Activated CD4-positive, alpha-beta T cell treated with anti-CD3 and anti-CD28 coated beads, Interleukin-2, amount 50 U/mL, for 48 hours (primary cell): ENCODE data around the gene ZNF354B.
"Not testable (repeated sequence)": the region's sequence is repeated elsewhere in the genome, so short reads cannot be mapped to it uniquely, and the experiment has no call there.

Experiments used
- DNase-seq, 2 experiments: peaks; one replicate each; pipeline ENCODE4 v3.0.0-alpha.2; 2020

ZNF354B gene

GRCh38 chr5:178859625-178860521, at the start of gene ZNF354B:
ZNF354B (plus strand) TSS chr5:178859953; CDS start chr5:178861048, 1,095 bp downstream.
- peak; percentile 82 to 87 for DNase-seq

DNA sequence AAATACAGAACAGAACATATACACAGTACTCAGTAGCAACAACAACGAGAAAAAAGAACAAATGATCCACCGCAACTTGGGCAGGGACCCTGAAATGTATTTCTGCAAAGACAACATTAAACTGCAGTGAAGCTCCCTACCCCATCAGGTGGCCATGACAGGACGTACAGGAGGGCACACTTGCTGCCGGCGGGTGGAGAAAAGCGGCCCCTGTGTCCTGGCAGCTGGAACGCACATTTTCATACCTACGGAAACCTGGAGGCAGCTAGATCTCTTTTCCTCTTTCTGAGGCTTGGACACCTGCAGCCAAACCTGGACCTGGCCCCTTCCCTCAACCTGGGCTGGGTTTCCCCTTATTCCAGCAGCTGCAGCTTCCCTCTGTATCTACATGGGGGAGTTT, 42.2 kb upstream of the ZNF354B start:
- DNase-seq = no peak

GRCh38 chr5:178818094-178818493, 41.7 kb upstream of the ZNF354B start:
- no peak for DNase-seq

DNA sequence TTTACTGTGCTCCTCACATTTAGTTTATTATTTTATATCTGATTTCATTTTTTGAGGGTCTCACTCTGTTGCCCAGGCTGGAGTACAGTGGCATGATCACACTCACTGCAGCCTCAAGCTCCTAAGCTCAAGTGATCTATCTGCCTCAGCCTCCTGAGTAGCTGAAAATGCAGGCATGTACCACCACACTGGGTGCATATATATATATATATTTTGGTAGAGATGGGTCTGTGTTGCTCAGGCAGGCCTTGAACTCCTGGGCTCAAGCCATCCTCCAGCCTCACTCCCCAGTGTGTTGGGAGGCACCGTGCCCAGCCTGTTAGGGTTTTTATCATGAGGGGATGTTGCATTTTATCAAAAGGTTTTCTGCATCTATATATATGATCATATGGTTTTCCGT, 39.8 kb upstream of the ZNF354B start:
- DNase-seq = no peak

GRCh38 chr5:178825444-178825843, 34.3 kb upstream of the ZNF354B start:
- DNase-seq = no peak

GRCh38 chr5:178826216-178826615, 33.5 kb upstream of the ZNF354B start:
- no peak for DNase-seq

DNA sequence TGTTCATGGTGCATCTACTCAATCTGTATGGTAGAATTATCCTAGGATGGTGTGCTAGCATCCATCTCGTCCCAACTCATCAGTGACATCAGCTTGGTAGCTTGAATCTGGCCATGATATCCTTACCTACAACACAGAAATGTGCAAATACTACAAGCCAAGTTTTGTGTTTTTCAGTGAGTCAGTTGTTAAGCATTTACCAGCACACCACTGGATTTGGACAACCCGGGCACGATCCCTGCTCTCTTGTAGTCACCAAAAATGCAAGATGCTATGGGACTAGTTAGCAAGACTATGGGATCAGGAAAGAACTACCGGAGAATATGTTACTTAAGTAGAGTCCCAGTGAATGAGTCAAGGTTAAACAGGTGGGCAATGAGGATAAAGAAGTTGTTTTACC, 32.1 kb upstream of the ZNF354B start:
- no peak for DNase-seq

- DNase-seq = no peak
Observed at GRCh38 chr5:178831049-178831448, 28.7 kb upstream of the ZNF354B start.

GRCh38 chr5:178832618-178833201, 27.0 kb upstream of the ZNF354B start:
- no peak for DNase-seq

- DNase-seq = no peak
Observed at GRCh38 chr5:178836628-178837027, 23.1 kb upstream of the ZNF354B start.

- DNase-seq = not testable (repeated sequence)
Observed at GRCh38 chr5:178838695-178839318, 20.9 kb upstream of the ZNF354B start.

DNA sequence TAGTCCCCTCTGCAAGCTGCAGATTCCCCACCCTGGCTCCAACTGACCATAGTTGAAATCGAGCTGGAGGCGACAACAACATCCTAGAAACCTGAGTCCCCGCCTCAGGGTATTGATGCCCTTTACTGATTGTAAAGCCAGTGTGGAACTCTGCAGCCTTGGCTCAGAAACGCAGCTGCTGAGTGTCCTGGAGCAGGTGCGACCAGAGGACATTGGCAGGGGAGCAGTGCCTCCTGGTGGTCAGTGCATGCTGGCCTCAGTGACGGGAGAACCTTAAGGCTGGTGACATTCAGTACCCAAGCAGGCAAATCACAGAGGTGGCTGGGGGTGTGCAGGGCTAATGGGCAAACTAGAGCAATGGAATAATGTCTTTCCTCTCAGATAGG, 20.4 kb upstream of the ZNF354B start:
- peak; percentile 53 to 60 for DNase-seq

GRCh38 chr5:178840399-178840798, 19.4 kb upstream of the ZNF354B start:
- DNase-seq = not testable (repeated sequence)

GRCh38 chr5:178849316-178849715, 10.4 kb upstream of the ZNF354B start:
- no peak for DNase-seq

DNA sequence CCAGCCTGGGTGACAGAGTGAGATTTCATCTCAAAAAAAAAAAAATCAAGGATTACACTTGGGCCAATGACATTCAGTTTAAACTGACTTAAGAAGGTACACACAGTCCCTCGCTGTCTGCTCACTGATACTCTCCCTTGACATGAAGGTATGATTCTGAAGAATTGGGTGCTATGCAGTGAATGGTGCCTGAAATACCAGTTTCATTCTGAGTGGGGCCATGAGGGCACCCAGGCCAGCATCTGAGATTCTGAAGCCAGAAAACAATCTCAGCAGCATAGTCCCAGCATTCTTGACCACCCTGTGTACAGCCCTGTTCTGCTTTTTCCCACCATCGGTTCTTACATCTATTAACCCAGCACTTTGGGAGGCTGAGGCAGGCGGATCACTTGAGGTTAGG, 7.8 kb upstream of the ZNF354B start:
- no peak for DNase-seq

GRCh38 chr5:178854284-178854683, 5.5 kb upstream of the ZNF354B start:
- DNase-seq = no peak

DNA sequence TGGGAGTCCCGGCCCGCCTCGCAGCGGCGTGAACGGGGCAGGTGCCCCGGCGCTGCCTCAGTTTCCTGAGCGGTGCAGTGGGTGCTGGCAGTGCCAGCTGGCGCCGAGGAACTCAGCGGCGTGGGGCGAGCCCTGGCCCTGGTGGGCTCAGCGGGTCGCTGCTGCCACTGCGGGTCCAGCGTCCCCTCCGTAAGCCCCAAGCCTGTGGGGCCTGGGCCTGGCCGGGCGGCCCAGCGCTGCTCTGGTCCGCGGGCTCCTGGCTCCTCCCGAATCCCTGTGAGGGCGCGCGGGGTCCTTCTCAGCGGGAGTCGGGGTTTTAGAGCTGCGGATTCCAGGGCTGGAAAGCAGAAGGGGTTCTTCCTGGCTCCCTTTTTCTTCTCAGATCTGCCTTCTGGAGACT, 862 bp downstream of the ZNF354B start:
- DNase-seq = not testable (repeated sequence)

DNA sequence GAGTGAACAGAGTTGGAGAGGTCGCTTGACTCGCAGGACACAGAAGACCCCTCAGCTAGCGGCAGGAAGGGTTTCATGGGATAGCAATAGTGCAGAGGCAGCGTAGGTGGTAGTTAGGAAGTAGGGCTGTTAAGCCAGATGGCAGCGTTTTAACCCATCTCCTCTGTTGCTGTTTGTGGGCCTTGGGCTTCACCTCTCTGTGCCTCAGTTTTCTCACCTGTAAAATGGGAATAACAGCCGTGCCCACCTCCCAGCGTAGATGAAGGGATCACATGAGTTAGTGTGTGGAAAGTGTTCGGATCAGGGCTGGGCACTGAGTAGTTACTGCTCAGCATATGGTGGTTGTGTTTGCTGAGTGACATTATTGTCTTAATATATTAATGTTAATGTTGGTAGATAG, 1.9 kb downstream of the ZNF354B start:
- no peak for DNase-seq

DNA sequence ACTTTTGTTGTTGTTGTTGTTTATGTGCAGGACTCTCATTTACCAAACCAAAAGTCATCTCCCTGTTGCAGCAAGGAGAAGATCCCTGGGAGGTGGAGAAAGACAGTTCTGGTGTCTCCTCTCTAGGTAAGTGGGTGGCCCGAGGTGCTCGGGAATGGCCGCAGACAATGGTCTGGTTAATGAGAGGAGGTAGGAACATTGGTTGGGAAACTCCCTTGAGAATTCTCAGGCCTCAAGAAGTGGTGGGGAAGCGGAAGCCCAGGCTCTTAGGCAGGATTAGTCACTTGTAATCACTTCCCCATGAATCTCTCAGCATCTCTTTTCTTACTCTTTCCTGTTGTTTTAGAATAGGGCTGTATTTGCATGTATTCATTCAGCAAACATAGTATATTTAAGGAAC, 7.2 kb downstream of the ZNF354B start:
- DNase-seq = no peak

- DNase-seq = no peak
Observed at GRCh38 chr5:178869577-178869976, 9.8 kb downstream of the ZNF354B start.

DNA sequence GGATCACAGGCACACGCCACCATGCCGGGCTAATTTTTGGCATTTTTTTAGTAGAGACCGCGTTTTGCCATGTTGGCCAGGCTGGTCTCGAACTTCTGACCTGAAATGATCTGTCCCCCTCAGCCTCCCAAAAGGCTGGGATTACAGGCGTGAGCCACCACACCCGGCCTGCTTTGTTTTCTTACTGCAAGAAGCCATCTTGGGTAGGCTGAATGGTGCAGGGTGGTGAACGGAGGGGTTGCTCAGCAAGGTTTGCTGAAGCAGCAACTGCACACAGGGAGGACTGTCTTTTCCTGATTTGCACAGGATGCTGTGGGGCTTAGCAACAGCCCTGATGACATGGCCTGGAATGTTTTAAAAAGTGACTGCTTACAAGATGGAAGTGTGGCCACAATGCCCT, 10.7 kb downstream of the ZNF354B start:
- DNase-seq = no peak

DNA sequence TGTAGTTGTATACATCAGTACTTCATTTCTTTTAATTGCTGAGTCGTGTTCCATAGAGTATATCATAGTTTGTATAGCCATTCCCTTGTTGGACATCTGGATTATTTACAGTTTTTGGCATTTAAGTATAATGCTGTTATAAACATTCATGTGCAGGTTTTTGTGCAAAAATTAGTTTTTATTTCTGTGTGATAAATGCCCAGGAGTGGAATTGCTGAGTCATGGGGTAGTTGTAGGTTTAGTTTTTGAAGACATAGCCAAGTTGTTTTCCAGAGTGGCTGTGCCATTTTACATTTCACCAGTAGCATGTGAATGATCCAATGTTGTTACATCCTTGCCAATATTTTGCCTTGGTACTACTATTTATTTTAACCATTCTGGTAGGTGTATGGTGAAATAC, 12.5 kb downstream of the ZNF354B start:
- DNase-seq = no peak

DNA sequence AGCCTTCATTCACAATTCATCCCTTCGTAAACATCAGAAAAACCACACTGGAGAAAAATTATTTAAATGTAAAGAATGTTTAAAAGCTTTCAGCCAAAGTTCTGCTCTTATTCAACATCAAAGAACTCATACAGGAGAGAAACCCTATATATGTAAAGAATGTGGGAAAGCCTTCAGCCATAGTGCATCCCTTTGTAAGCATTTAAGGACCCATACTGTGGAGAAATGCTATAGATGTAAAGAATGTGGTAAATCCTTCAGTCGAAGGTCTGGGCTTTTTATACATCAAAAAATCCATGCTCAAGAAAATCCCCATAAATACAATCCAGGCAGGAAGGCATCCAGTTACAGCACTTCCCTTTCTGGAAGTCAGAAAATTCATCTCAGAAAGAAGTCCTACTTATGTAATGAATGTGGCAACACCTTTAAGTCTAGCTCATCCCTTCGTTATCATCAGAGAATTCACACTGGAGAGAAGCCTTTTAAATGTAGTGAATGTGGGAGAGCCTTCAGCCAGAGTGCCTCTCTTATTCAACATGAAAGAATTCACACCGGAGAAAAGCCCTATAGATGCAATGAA, 23.5 kb downstream of the ZNF354B start:
- not testable (repeated sequence) for DNase-seq
